ENCODE results near the gene P2RY14.

P2RY14 gene

DNA sequence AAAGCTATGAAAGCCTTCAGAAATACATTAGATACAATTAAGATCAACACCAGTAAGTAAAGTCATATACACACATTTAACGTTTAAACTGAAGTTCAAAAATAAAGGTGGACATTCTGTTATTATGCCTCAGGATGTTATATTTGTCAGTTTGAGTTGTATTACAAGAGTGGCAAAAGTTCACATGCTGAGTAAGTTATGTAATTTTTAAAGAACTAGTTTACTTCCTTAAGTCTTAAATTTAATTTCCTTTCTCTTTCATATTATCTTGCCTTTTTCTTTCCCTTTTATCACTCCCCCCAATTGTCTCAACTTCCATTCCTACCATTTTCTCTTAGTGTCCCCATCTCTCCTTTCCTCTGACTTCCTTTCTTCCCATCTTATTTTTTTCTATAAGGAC, 43.2 kb upstream of the P2RY14 start:
- no peak overlapping the region for H3K4me3 ChIP-seq (ENCODE audit: low read depth, low read length)
- POLR2A ChIA-PET = no interaction called here
- CTCF ChIA-PET = interaction anchor here (0.5 kb wide), 1 partner anchor 539 kb away, joined by 3 read pairs; no protein-coding TSS in a partner anchor
- H3K36me3 ChIP-seq (ENCODE audit: control insufficient read depth in 2 of 2, insufficient read depth in 1 of 2, low read length in 2 of 2) = no peaks in the 10 kb centered on the region
- H3K27ac ChIP-seq (ENCODE audit: extremely low read depth, low read depth, low read length) = no peak overlapping the region
- TF ChIP-seq, protein P1, sequence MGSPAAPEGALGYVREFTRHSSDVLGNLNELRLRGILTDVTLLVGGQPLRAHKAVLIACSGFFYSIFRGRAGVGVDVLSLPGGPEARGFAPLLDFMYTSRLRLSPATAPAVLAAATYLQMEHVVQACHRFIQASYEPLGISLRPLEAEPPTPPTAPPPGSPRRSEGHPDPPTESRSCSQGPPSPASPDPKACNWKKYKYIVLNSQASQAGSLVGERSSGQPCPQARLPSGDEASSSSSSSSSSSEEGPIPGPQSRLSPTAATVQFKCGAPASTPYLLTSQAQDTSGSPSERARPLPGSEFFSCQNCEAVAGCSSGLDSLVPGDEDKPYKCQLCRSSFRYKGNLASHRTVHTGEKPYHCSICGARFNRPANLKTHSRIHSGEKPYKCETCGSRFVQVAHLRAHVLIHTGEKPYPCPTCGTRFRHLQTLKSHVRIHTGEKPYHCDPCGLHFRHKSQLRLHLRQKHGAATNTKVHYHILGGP (tag by site-specific recombination; IDR thresholded peaks at IDR 0.05) = no peak
- TF ChIP-seq ZNF132 (tag by site-specific recombination; IDR thresholded peaks at IDR 0.05; ENCODE audit: borderline replicate concordance) = no peak
- no peak for TF ChIP-seq ZNF626 (tag by site-specific recombination; IDR thresholded peaks at IDR 0.05)
- no peak for TF ChIP-seq ZNF623 (tag by site-specific recombination; IDR thresholded peaks at IDR 0.05)
- TF ChIP-seq ZNF174 (tag by site-specific recombination; IDR thresholded peaks at IDR 0.05) = no peak
- TF ChIP-seq MYNN (tag by site-specific recombination; IDR thresholded peaks at IDR 0.05; ENCODE audit: borderline replicate concordance) = no peak
- TF ChIP-seq, protein P2, sequence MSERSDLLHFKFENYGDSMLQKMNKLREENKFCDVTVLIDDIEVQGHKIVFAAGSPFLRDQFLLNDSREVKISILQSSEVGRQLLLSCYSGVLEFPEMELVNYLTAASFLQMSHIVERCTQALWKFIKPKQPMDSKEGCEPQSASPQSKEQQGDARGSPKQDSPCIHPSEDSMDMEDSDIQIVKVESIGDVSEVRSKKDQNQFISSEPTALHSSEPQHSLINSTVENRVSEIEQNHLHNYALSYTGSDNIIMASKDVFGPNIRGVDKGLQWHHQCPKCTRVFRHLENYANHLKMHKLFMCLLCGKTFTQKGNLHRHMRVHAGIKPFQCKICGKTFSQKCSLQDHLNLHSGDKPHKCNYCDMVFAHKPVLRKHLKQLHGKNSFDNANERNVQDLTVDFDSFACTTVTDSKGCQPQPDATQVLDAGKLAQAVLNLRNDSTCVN (tag by site-specific recombination; optimal IDR thresholded peaks at IDR 0.05) = no peak
- no peak for TF ChIP-seq ZNF610 (tag by site-specific recombination; IDR thresholded peaks at IDR 0.05; ENCODE audit: borderline replicate concordance)
- TF ChIP-seq ZNF792 (tag by site-specific recombination; IDR thresholded peaks at IDR 0.05) = no peak
- TF ChIP-seq ZNF548 (tag by site-specific recombination; IDR thresholded peaks at IDR 0.05) = no peak
- no peak for TF ChIP-seq ZNF292 (tag by site-specific recombination; IDR thresholded peaks at IDR 0.05; ENCODE audit: borderline replicate concordance, low read depth)
- no peak for TF ChIP-seq ZFP41 (tag by site-specific recombination; IDR thresholded peaks at IDR 0.05; ENCODE audit: borderline replicate concordance)
- no peaks in the 10 kb centered on the region for H3K4me1 ChIP-seq (ENCODE audit: control insufficient read depth, insufficient read depth, low read length)
- no peaks in the 10 kb centered on the region for H3K9me3 ChIP-seq (ENCODE audit: control insufficient read depth, insufficient read depth, low read depth, low read length)

DNA sequence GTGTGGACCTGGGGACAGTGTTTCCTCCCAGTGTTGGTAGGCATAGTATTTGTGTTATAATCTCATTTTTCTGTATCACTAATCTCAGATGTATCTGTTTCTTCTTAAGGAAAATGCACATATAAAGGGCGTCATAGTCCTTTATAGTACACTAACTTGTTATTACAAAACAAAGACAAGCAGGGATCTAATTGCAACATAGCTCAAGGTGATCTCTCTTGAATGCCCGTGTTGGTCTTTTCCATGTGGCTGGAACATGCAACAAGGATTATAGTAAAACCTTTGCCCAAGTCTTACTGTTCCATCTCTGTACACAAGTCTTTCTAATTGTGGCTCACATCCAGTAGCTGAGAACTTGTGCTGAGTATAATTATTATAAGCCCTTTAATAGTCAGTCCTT, 41.8 kb upstream of the P2RY14 start:
- Histone ChIP-seq H3K4me1 (ENCODE audit: control insufficient read depth, insufficient read depth, low read length) (no peaks in the 10 kb centered on the region), H3K9me3 (ENCODE audit: control insufficient read depth, insufficient read depth, low read depth, low read length) (no peaks in the 10 kb centered on the region), H3K27ac (ENCODE audit: extremely low read depth, low read depth, low read length) (no peak overlapping the region), H3K4me3 (ENCODE audit: low read depth, low read length) (no peak overlapping the region), H3K36me3 (ENCODE audit: control insufficient read depth in 2 of 2, insufficient read depth in 1 of 2, low read length in 2 of 2) (no peaks in the 10 kb centered on the region)
- POLR2A ChIA-PET = no interaction called here
- TF ChIP-seq ZNF433 (tag by site-specific recombination; IDR thresholded peaks at IDR 0.05; ENCODE audit: low read depth) (no peak), TRIM28 (IDR thresholded peaks at IDR 0.05; ENCODE audit: borderline replicate concordance, low read length) (no peak), ZSCAN23 (tag by site-specific recombination; IDR thresholded peaks at IDR 0.05) (no peak), ZNF155 (tag by site-specific recombination; IDR thresholded peaks at IDR 0.05) (no peak), ZBTB20 (tag by site-specific recombination; IDR thresholded peaks at IDR 0.05) (no peak)
- TF ChIP-seq, protein P3, sequence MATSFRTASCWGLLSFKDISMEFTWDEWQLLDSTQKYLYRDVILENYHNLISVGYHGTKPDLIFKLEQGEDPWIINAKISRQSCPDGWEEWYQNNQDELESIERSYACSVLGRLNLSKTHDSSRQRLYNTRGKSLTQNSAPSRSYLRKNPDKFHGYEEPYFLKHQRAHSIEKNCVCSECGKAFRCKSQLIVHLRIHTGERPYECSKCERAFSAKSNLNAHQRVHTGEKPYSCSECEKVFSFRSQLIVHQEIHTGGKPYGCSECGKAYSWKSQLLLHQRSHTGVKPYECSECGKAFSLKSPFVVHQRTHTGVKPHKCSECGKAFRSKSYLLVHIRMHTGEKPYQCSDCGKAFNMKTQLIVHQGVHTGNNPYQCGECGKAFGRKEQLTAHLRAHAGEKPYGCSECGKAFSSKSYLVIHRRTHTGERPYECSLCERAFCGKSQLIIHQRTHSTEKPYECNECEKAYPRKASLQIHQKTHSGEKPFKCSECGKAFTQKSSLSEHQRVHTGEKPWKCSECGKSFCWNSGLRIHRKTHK (tag by site-specific recombination; IDR thresholded peaks at IDR 0.05) = no peak
- CTCF ChIA-PET = interaction anchor here (0.9 kb wide), 1 partner anchor 36 kb away, joined by 3 read pairs; no protein-coding TSS in a partner anchor

DNA sequence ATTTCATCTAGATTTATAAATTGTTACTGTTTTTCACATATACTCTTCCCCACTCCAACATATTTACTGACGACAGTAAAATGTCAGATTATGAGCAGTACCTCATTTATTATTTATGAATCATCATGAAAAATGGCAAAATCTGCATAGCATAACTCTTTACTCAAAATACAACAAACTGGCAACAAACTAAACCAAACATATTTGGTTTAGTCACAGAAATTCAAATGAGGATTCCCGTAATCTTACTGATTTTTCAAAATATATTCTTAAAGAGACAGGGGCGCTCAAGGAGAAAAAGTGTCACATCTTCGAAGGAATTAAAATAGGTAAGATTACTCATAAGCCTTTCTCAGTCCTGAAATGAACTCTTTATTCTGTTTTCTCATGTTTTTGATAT, 41.3 kb upstream of the P2RY14 start:
- H3K4me3 ChIP-seq (ENCODE audit: low read depth, low read length) = no peak overlapping the region
- H3K36me3 ChIP-seq (ENCODE audit: control insufficient read depth in 2 of 2, insufficient read depth in 1 of 2, low read length in 2 of 2) = no peaks in the 10 kb centered on the region
- H3K27ac ChIP-seq (ENCODE audit: extremely low read depth, low read depth, low read length) = no peak overlapping the region
- TF ChIP-seq TCF7L2 (IDR thresholded peaks at IDR 0.05; ENCODE audit: borderline replicate concordance, low read depth, low read length) (no peak), ZNF138 (tag by site-specific recombination; IDR thresholded peaks at IDR 0.05; ENCODE audit: borderline replicate concordance) (no peak), ZNF549 (tag by site-specific recombination; IDR thresholded peaks at IDR 0.05) (no peak), ZNF157 (tag by site-specific recombination; IDR thresholded peaks at IDR 0.05) (no peak), ZNF514 (tag by site-specific recombination; IDR thresholded peaks at IDR 0.05) (no peak), RBAK (tag by site-specific recombination; IDR thresholded peaks at IDR 0.05) (no peak), ZNF366 (tag by site-specific recombination; conservative IDR thresholded peaks at IDR 0.05) (no peak), ZNF211 (tag by site-specific recombination; IDR thresholded peaks at IDR 0.05; ENCODE audit: low read depth) (no peak), ZNF623 (tag by site-specific recombination; IDR thresholded peaks at IDR 0.05) (no peak)
- H3K9me3 ChIP-seq (ENCODE audit: control insufficient read depth, insufficient read depth, low read depth, low read length) = no peaks in the 10 kb centered on the region
- ChIA-PET POLR2A (no interaction called here), CTCF (no interaction called here)
- no peaks in the 10 kb centered on the region for H3K4me1 ChIP-seq (ENCODE audit: control insufficient read depth, insufficient read depth, low read length)
